Astrocyte (in vitro differentiated cells and primary cell): ENCODE results near the gene CLN3. TPM values are rescaled to one million over a fixed set of nuclear protein-coding genes. Genes with fewer than 3 reads are reported as not detected.
"Not testable (repeated sequence)": the region's sequence is repeated elsewhere in the genome, so short reads cannot be mapped to it uniquely, and the experiment has no call there.

Experiments used
- DNase-seq: peaks from one replicate; pipeline ENCODE4 v3.0.0-alpha.2; 2010; ENCODE audit warnings: low read depth
- FAIRE-seq: peaks from 2 replicates; lab custom pipeline; 2011; peaks lifted over from hg19 to GRCh38; lab: Jason Lieb, UNC
- H2AFZ ChIP-seq: 2 replicates; pipeline ENCODE4 v1.6.0; 2012; ENCODE audit warnings: low read depth, low read length, inconsistent platforms
- H3K27ac ChIP-seq: 2 replicates; pipeline ENCODE4 v1.5.1; 2011; ENCODE audit warnings: low read depth, low read length, inconsistent platforms
- H3K27me3 ChIP-seq: 2 replicates; pipeline ENCODE4 v1.6.0; 2011; ENCODE audit warnings: low read length, inconsistent platforms; ENCODE audit not compliant: insufficient read depth
- H3K36me3 ChIP-seq: 2 replicates; pipeline ENCODE4 v1.5.1; 2011; ENCODE audit warnings: low read length, inconsistent platforms; ENCODE audit not compliant: insufficient read depth
- H3K4me1 ChIP-seq: 2 replicates; pipeline ENCODE4 v1.5.1; 2011; ENCODE audit warnings: low read length, inconsistent platforms; ENCODE audit not compliant: insufficient read depth
- H3K4me2 ChIP-seq: 2 replicates; pipeline ENCODE4 v1.6.0; 2012; ENCODE audit warnings: low read length, inconsistent platforms
- H3K4me3 ChIP-seq: 2 replicates; pipeline ENCODE4 v1.5.1; 2011; ENCODE audit warnings: low read depth, mild to moderate bottlenecking, low read length, inconsistent platforms; ENCODE audit not compliant: insufficient read depth
- H3K79me2 ChIP-seq: 2 replicates; pipeline ENCODE4 v1.6.0; 2012; ENCODE audit warnings: mild to moderate bottlenecking, low read length, inconsistent platforms; ENCODE audit not compliant: insufficient read depth
- H3K9ac ChIP-seq: 2 replicates; pipeline ENCODE4 v1.6.0; 2012; ENCODE audit warnings: mild to moderate bottlenecking, low read length, inconsistent platforms
- H3K9me3 ChIP-seq: 2 replicates; pipeline ENCODE4 v1.5.1; 2012; ENCODE audit warnings: low read depth, mild to moderate bottlenecking, low read length, inconsistent platforms; ENCODE audit not compliant: insufficient read depth
- H4K20me1 ChIP-seq: 2 replicates; pipeline ENCODE4 v1.6.0; 2012; ENCODE audit warnings: low read length, inconsistent platforms; ENCODE audit not compliant: insufficient read depth
- H3K27ac Mint-ChIP-seq: one replicate; pipeline ENCODE4 v1.8.0; 2021; ENCODE audit warnings: mild to moderate bottlenecking, mixed read lengths; ENCODE audit not compliant: unreplicated experiment
- H3K27me3 Mint-ChIP-seq: one replicate; pipeline ENCODE4 v1.8.0; 2021; ENCODE audit warnings: low read depth, mixed read lengths; ENCODE audit not compliant: unreplicated experiment
- H3K36me3 Mint-ChIP-seq: one replicate; pipeline ENCODE4 v1.8.0; 2021; ENCODE audit warnings: low read depth, mixed read lengths; ENCODE audit not compliant: unreplicated experiment
- H3K4me1 Mint-ChIP-seq: one replicate; pipeline ENCODE4 v1.8.0; 2021; ENCODE audit warnings: low read depth, mixed read lengths; ENCODE audit not compliant: unreplicated experiment
- H3K4me3 Mint-ChIP-seq: one replicate; pipeline ENCODE4 v1.8.0; 2021; ENCODE audit warnings: mild to moderate bottlenecking, moderate library complexity, mixed read lengths; ENCODE audit not compliant: unreplicated experiment
- H3K9me3 Mint-ChIP-seq: one replicate; pipeline ENCODE4 v1.8.0; 2021; ENCODE audit warnings: mild to moderate bottlenecking, mixed read lengths; ENCODE audit not compliant: unreplicated experiment
- CTCF ChIP-seq: IDR thresholded peaks from 2 replicates; pipeline ENCODE4 v1.5.1; 2011; ENCODE audit warnings: low read depth, mild to moderate bottlenecking, inconsistent platforms, low read length, moderate library complexity; ENCODE audit not compliant: insufficient read depth
- EZH2 ChIP-seq: IDR thresholded peaks from 2 replicates; pipeline ENCODE4 v1.6.1; 2012; ENCODE audit warnings: mild to moderate bottlenecking, low read length, inconsistent platforms; ENCODE audit not compliant: insufficient read depth
- total RNA-seq: library from RNA; stranded (reverse); gene quantifications from 2 replicates; pipeline ENCODE4 v1.2.1, GENCODE V29; 2021

The CLN3 gene
- total RNA-seq, 1 donor from 2014 or later: 26.0 TPM

DNA sequence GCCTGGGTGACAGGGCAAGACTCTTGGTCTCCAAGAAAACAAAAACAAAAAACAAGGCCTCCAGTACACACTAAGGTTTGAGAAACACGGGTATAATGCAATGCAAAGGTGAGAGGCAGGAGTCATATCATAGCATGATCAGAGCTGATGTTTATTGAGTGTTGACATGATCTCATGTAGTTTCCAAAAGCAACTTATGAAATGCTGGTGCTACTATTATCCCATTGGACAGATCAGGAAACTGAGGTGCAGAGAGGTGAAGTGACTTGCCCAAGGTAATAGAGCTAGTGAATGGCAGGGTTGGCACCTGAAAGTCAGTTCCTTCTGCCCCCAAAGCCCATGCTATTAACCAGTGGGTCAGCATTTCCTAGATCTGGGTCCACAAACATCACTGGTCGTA, 16.7 kb downstream of the CLN3 start:
- Histone ChIP-seq H3K4me3 (no peak overlapping the region), H2AFZ (no peak overlapping the region), H3K4me1 (no peaks in the 10 kb centered on the region), H3K4me2 (no peak overlapping the region), H3K36me3 (no peaks in the 10 kb centered on the region), H3K27ac (no peak overlapping the region), H4K20me1 (no peaks in the 10 kb centered on the region), H3K27me3 (no peaks in the 10 kb centered on the region), H3K9ac (no peak overlapping the region), H3K9me3 (no peaks in the 10 kb centered on the region), H3K79me2 (no peaks in the 10 kb centered on the region)
- DNase-seq (no peak), FAIRE-seq (no peak)
- Mint-ChIP-seq H3K9me3 (no peaks in the 10 kb centered on the region), H3K27me3 (no peaks in the 10 kb centered on the region), H3K27ac (no peak overlapping the region), H3K4me3 (no peak overlapping the region), H3K36me3 (peaks cover 4% of the 10 kb centered on the region), H3K4me1 (no peaks in the 10 kb centered on the region)
- TF ChIP-seq CTCF (no peak), EZH2 (no peak)

DNA sequence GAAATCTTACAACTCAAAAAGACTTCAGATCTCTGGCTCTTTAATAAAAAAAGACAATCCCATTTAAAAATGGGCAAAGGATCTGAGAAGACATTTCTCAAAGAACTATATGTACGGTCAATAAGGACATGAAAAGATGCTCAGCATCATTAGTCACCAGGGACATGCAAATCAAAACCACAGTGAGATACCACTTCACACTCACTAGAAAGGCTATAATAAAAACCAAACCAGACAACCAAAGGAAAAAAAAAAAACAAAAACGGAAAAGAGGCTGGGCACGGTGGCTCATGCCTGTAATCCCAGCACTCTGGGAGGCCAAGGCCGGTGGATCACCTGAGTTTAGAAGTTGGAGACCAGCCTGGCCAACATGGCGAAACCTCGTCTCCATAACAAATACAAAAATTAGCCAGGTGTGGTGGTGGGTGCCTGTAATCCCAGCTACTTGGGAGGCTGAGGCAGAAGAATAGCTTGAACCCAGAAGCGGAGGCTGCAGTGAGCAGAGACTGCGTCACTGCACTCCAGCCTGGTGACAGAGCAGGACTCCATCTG, 18.1 kb downstream of the CLN3 start:
- FAIRE-seq: no peak
- Mint-ChIP-seq H3K4me3 (no peak overlapping the region), H3K9me3 (no peaks in the 10 kb centered on the region), H3K27ac (no peak overlapping the region), H3K27me3 (no peaks in the 10 kb centered on the region), H3K36me3 (peaks cover 4% of the 10 kb centered on the region), H3K4me1 (no peaks in the 10 kb centered on the region)
- no peaks in the 10 kb centered on the region for H3K36me3 ChIP-seq
- peak; percentile 2 for DNase-seq
- TF ChIP-seq CTCF: no peak
- TF ChIP-seq EZH2: no peak
- H3K27me3 ChIP-seq: no peaks in the 10 kb centered on the region
- H3K27ac ChIP-seq: no peak overlapping the region
- H3K9ac ChIP-seq: no peak overlapping the region
- no peak overlapping the region for H3K4me3 ChIP-seq
- H3K4me1 ChIP-seq: no peaks in the 10 kb centered on the region
- no peaks in the 10 kb centered on the region for H3K79me2 ChIP-seq
- H3K4me2 ChIP-seq: no peak overlapping the region
- H3K9me3 ChIP-seq: no peaks in the 10 kb centered on the region
- no peak overlapping the region for H2AFZ ChIP-seq
- H4K20me1 ChIP-seq: no peaks in the 10 kb centered on the region

DNA sequence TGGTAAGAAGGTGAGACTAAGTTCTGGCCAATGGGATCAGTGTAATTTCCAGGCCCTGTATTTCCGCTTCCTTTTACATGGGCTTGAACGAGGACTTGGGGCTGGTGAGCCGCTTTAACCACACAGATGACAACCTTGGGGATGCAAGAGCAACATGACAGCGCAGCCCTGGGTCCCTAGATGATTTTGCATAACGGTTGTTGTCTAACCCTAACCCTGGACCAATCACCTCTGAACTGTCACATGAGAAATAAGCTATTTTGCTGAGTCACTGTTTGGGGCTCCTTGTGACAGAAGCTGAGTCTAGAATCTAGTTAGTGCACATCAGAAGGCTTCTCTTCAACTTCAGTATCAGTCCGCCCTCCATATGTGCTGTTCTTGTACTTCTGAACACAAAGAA, 44.8 kb downstream of the CLN3 start:
- not testable (repeated sequence) for H3K27me3 ChIP-seq, H4K20me1 ChIP-seq, H3K27me3 Mint-ChIP-seq, H3K9ac ChIP-seq, H2AFZ ChIP-seq, H3K4me1 ChIP-seq, H3K4me1 Mint-ChIP-seq, H3K27ac Mint-ChIP-seq, FAIRE-seq, H3K4me3 Mint-ChIP-seq, H3K4me3 ChIP-seq, DNase-seq, H3K36me3 ChIP-seq, H3K79me2 ChIP-seq, H3K9me3 Mint-ChIP-seq, H3K4me2 ChIP-seq, H3K27ac ChIP-seq, H3K9me3 ChIP-seq, H3K36me3 Mint-ChIP-seq

DNA sequence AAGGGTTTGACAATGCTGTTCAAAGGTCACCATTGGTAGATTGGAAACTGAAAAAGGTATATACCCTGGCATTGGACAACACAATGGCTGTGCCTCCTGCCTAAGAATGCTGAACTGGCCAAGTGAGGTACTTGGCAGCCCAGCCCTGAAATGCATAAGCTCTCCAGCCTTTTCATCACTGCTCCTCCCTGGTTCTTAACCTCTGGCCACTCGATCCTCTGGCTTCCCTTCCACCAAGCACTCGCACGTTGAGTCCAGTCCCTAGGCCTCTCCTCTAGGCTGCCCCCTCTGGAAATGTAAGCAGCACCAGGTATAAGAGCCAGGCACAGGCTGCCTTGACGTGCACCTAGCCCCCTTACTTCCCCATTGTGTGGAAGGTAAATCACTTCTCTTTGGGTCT, 45.5 kb downstream of the CLN3 start:
- not testable (repeated sequence) for H3K4me1 Mint-ChIP-seq, H4K20me1 ChIP-seq, H3K27me3 Mint-ChIP-seq, H3K4me3 Mint-ChIP-seq, H3K4me3 ChIP-seq, H3K4me1 ChIP-seq, H3K36me3 Mint-ChIP-seq, FAIRE-seq, H3K79me2 ChIP-seq, H3K9me3 ChIP-seq, H3K9me3 Mint-ChIP-seq, H3K27ac Mint-ChIP-seq, H2AFZ ChIP-seq, H3K27me3 ChIP-seq, H3K4me2 ChIP-seq, H3K27ac ChIP-seq, H3K9ac ChIP-seq, H3K36me3 ChIP-seq, DNase-seq

GRCh38 chr16:28443943-28444342, 47.9 kb downstream of the CLN3 start:
- not testable (repeated sequence) for H3K4me1 ChIP-seq, FAIRE-seq, H3K36me3 ChIP-seq, H3K27me3 ChIP-seq, H3K79me2 ChIP-seq, H3K36me3 Mint-ChIP-seq, H3K27me3 Mint-ChIP-seq, H3K27ac ChIP-seq, H3K4me3 Mint-ChIP-seq, H3K9ac ChIP-seq, H3K4me1 Mint-ChIP-seq, H3K4me3 ChIP-seq, DNase-seq, H3K9me3 Mint-ChIP-seq, H2AFZ ChIP-seq, H3K4me2 ChIP-seq, H4K20me1 ChIP-seq, H3K27ac Mint-ChIP-seq, H3K9me3 ChIP-seq
